Testis (tissue), 3 donors: ENCODE results near the gene GLI3. TPM values are rescaled to one million over a fixed set of nuclear protein-coding genes. Genes with fewer than 3 reads are reported as not detected.

Source experiments
- DNase-seq: peaks from one replicate; pipeline ENCODE4 v3.0.0-alpha.2; 2019
- H3K27ac ChIP-seq, 2 donors: fragments of 200-600 bp; sonication (generic); one replicate each; pipeline ENCODE4 v1.5.1; 2019
- H3K27me3 ChIP-seq: fragments of 200-600 bp; sonication (generic); one replicate; pipeline ENCODE4 v1.5.1; 2019
- H3K36me3 ChIP-seq: fragments of 200-600 bp; sonication (generic); one replicate; pipeline ENCODE4 v1.5.1; 2017; ENCODE audit warnings: low read depth; ENCODE audit errors: missing control alignments
- H3K4me1 ChIP-seq: fragments of 200-600 bp; sonication (generic); one replicate; pipeline ENCODE4 v1.5.1; 2019
- H3K4me3 ChIP-seq, 2 donors: fragments of 200-600 bp; sonication (generic); one replicate each; pipeline ENCODE4 v1.5.1; 2017 to 2019
- H3K9me3 ChIP-seq: fragments of 200-600 bp; sonication (generic); one replicate; pipeline ENCODE4 v1.5.1; 2017
- CTCF ChIP-seq, 3 experiments: fragments of 450-650 bp in 2 of 3; fragments of 200-600 bp in 1 of 3; sonication (generic) in 1 of 3; IDR thresholded peaks; one replicate each; pipeline ENCODE4 v1.5.1; 2016 to 2019; ENCODE audit warnings: antibody characterized with exemption in 3 of 3, mild to moderate bottlenecking in 2 of 3, moderate library complexity in 1 of 3
- POLR2A ChIP-seq: fragments of 450-650 bp; IDR thresholded peaks from one replicate; pipeline ENCODE4 v1.6.1; 2017; ENCODE audit warnings: antibody characterized with exemption, mild to moderate bottlenecking, moderate library complexity
- WGBS, 2 donors: methylation state at CpG; one replicate each; pipeline ENCODE4 v1.1.5; 2018; 5-methylcytosine and 5-hydroxymethylcytosine counted together
- intact Hi-C: fragments of 100-400 bp; cut with DNase I; formaldehyde crosslinking; loops from one replicate; pipeline ENCODE4 v1.15.1; 2023; ENCODE audit warnings: low total_unique reads
- polyA plus RNA-seq: library from polyadenylated mRNA; stranded (reverse); fragments of 350-450 nt; fragmentation: Illumina TruSeq; extraction: RNeasy Lipid Tissue Mini Kit (QIAGEN cat#74804); gene quantifications from one replicate; pipeline ENCODE4 v1.2.3, GENCODE V29; 2014; ENCODE audit warnings: low read depth, low replicate concordance; ENCODE audit not compliant: insufficient read depth
- total RNA-seq, 2 donors: library from RNA; depleted of rRNA; stranded (reverse); fragments of >200 nt; gene quantifications; one replicate each; pipeline ENCODE4 v1.2.3, GENCODE V29; 2016

Gene GLI3
- total and polyA plus RNA-seq, 3 donors from 2014 or later: 3.8 to 7.3 (median 5.0) TPM

GRCh38 chr7:42083284-42083683 is 153.7 kb downstream of the GLI3 start:
- H3K27me3 ChIP-seq: no peaks in the 10 kb centered on the region
- no peaks in the 10 kb centered on the region for H3K4me1 ChIP-seq
- 100% methylated on average over 1 of the region's 1 CpG for WGBS, 2 donors
- H3K27ac ChIP-seq: no peak overlapping the region
- TF ChIP-seq CTCF (IDR thresholded peaks at IDR 0.05) (no peak), POLR2A (no peak)
- intact Hi-C loops: no loop called here
- H3K4me3 ChIP-seq: no peak overlapping the region
- H3K9me3 ChIP-seq: no peaks in the 10 kb centered on the region
- H3K36me3 ChIP-seq: no peaks in the 10 kb centered on the region
- no peak for DNase-seq

GRCh38 chr7:42082144-42082543 is 154.9 kb downstream of the GLI3 start:
- Histone ChIP-seq H3K27ac (no peak overlapping the region), H3K4me1 (no peaks in the 10 kb centered on the region), H3K9me3 (no peaks in the 10 kb centered on the region), H3K27me3 (no peaks in the 10 kb centered on the region), H3K4me3 (no peak overlapping the region), H3K36me3 (no peaks in the 10 kb centered on the region)
- intact Hi-C loops: no loop called here
- DNase-seq: no peak
- 49 to 81% methylated on average over 3 to 8 of the region's 8 CpGs for WGBS, 2 donors
- TF ChIP-seq POLR2A (no peak), CTCF (IDR thresholded peaks at IDR 0.05) (no peak)

GRCh38 chr7:42081671-42082070 is 155.3 kb downstream of the GLI3 start:
- Histone ChIP-seq H3K27me3 (no peaks in the 10 kb centered on the region), H3K4me1 (no peaks in the 10 kb centered on the region), H3K27ac (no peak overlapping the region), H3K4me3 (no peak overlapping the region), H3K36me3 (no peaks in the 10 kb centered on the region), H3K9me3 (no peaks in the 10 kb centered on the region)
- 72 to 74% methylated on average over 2 of the region's 2 CpGs for WGBS, 2 donors
- TF ChIP-seq POLR2A (no peak), CTCF (IDR thresholded peaks at IDR 0.05) (no peak)
- DNase-seq: no peak
- intact Hi-C loops: no loop called here

- WGBS, 2 donors: 86 to 88% methylated on average over 14 to 15 of the region's 15 CpGs
- Histone ChIP-seq H3K9me3 (no peaks in the 10 kb centered on the region), H3K4me1 (no peaks in the 10 kb centered on the region), H3K27ac (no peak overlapping the region), H3K4me3 (no peak overlapping the region), H3K36me3 (no peaks in the 10 kb centered on the region), H3K27me3 (no peaks in the 10 kb centered on the region)
- no peak for DNase-seq
- TF ChIP-seq CTCF (IDR thresholded peaks at IDR 0.05) (no peak), POLR2A (no peak)
- intact Hi-C loops: no loop called here
Measured at GRCh38 chr7:42080841-42081586, 156.0 kb downstream of the GLI3 start.
